Psoas muscle (tissue), 8 donors: ENCODE results near the gene THADA. TPM values are rescaled to one million over a fixed set of nuclear protein-coding genes. Genes with fewer than 3 reads are reported as not detected.
"Not testable (repeated sequence)": the region's sequence is repeated elsewhere in the genome, so short reads cannot be mapped to it uniquely, and the experiment has no call there.

Experiments
- ATAC-seq, 4 donors: fragments of 200-7000 bp; cut with Tn5 transposase; one replicate each; pipeline ENCODE4 v1.9.1; 2020; ENCODE audit warnings: moderate library complexity in 3 of 4, mild to moderate bottlenecking in 2 of 4
- DNase-seq, 2 donors: peaks; one replicate each; pipeline ENCODE4 v3.0.0-alpha.2; 2020
- H3K27ac ChIP-seq: fragments of 200-600 bp; one replicate; pipeline ENCODE4 v1.8.0; 2022
- H3K27me3 ChIP-seq, 3 donors: fragments of 200-600 bp in 1 of 3; one replicate each; pipeline versions ENCODE4 v1.6.1 to v1.8.0; 2013 to 2022; ENCODE audit warnings: low read length in 2 of 3, mild to moderate bottlenecking in 2 of 3, moderate library complexity in 1 of 3; ENCODE audit not compliant: insufficient read depth in 3 of 3
- H3K36me3 ChIP-seq, 2 donors: fragments of 200-600 bp in 1 of 2; one replicate each; pipeline versions ENCODE4 v1.6.1 to v1.8.0; 2013 to 2022; ENCODE audit warnings: low read depth in 1 of 2, mild to moderate bottlenecking in 1 of 2, moderate library complexity in 1 of 2; ENCODE audit not compliant: insufficient read depth in 1 of 2
- H3K4me1 ChIP-seq: fragments of 200-600 bp; one replicate; pipeline ENCODE4 v1.8.0; 2022
- H3K4me3 ChIP-seq: fragments of 200-600 bp; one replicate; pipeline ENCODE4 v1.8.0; 2022; ENCODE audit warnings: mild to moderate bottlenecking
- H3K9me3 ChIP-seq: fragments of 200-600 bp; one replicate; pipeline ENCODE4 v1.8.0; 2022
- CTCF ChIP-seq: fragments of 200-600 bp; IDR thresholded peaks from one replicate; pipeline ENCODE4 v1.8.0; 2022; ENCODE audit warnings: antibody characterized with exemption
- WGBS, 3 donors: extraction: QIAGEN DNeasy Blood & Tissue Kit; methylation state at CpG; one replicate each; pipeline versions ENCODE4 v1.1.6 to v1.1.7; 2013; 5-methylcytosine and 5-hydroxymethylcytosine counted together
- intact Hi-C, 2 donors: fragments of 100-400 bp; cut with DNase I; formaldehyde crosslinking; loops; one replicate each; pipeline versions ENCODE4 v1.11.0 to v1.14.2; 2022
- polyA plus RNA-seq, 3 donors: library from polyadenylated mRNA; stranded (reverse); fragments of 200-250 nt; gene quantifications; one replicate each; pipeline ENCODE4 v1.2.3, GENCODE V29; 2013
- total RNA-seq, 4 donors: library from RNA; stranded (reverse); fragmentation: NEBNext Ultra II Directional in 2 of 4; extraction: Animal tissue kit (Norgen Biotek cat#: 25700) in 2 of 4; gene quantifications; one replicate each; pipeline versions ENCODE4 v1.2.1 to v1.2.4, GENCODE V29; 2021 to 2023
- donor health status: healthy with polysubstance abuse.
- donor health status: DM: no; HTN: no; CAD: no; lungs with moderate emphysema.
- donor health status: Bipolar disorder and iron deficiency.
- donor health status: healthy.
- donor health status: DM: yes; HTN: yes; CAD: no.
- donor health status: DM: no; HTN: no; CAD: no.
- donor health status: DM: no; HTN: no; CAD: no.
- donor health status: DM: yes; HTN: yes; CAD: no.

THADA gene
- total and polyA plus RNA-seq, 7 donors, result 8.1 to 17.4 (median 11.6) TPM

- intact Hi-C loops, result loop anchor here in 1 of 2 donors (5.0 kb wide), 1 partner anchor 40 kb away; no protein-coding TSS in a partner anchor
- ATAC-seq (peak in 2 of 4 donors; percentile 50 to 60), DNase-seq (no peak)
- no peak overlapping the region for H3K4me3 ChIP-seq
- peak overlapping the region; percentile 57 for H3K27ac ChIP-seq
- 60 to 70% (median 64%) methylated on average over 7 of the region's 7 CpGs for WGBS, 3 donors
- TF ChIP-seq CTCF, result no peak
- H3K27me3 ChIP-seq, result no peaks in the 10 kb centered on the region
- H3K9me3 ChIP-seq, result no peaks in the 10 kb centered on the region
- peaks cover 34% of the 10 kb centered on the region for H3K4me1 ChIP-seq
- H3K36me3 ChIP-seq, result no peaks in the 10 kb centered on the region
Observed at GRCh38 chr2:43387092-43388062, 208.5 kb downstream of the THADA start.

DNA sequence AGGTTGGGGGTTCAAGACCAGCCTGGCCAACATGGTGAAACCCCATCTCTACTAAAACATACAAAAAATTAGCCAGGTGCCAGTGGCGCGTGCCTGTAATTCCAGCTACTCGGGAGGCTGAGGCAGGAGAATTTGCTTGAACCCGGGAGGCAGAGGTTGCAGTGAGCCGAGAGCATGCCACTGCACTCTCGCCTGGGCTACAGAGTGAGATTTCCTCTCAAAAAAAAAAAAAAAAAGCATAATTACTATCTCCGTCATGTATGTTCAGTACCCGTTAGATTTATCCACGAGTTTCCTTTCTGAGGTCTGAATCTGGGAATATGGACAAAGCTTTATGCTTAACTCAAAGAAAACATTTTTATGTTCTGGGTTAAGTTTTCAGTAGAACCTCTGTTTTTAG lies 209.2 kb downstream of the THADA start:
- not testable (repeated sequence) for DNase-seq, ATAC-seq, H3K9me3 ChIP-seq, H3K36me3 ChIP-seq, H3K27me3 ChIP-seq, H3K4me3 ChIP-seq
- H3K4me1 ChIP-seq, result peaks cover 32% of the 10 kb centered on the region
- 85 to 94% (median 90%) methylated on average over 9 of the region's 9 CpGs for WGBS, 3 donors
- peak overlapping the region; percentile 57 for H3K27ac ChIP-seq
- intact Hi-C loops, result loop anchor here in 1 of 2 donors (5.0 kb wide), 1 partner anchor 39 kb away; no protein-coding TSS in a partner anchor

- no peaks in the 10 kb centered on the region for H3K9me3 ChIP-seq
- TF ChIP-seq CTCF, result no peak
- no peak overlapping the region for H3K4me3 ChIP-seq
- no peaks in the 10 kb centered on the region for H3K36me3 ChIP-seq
- no peak for DNase-seq
- WGBS, 3 donors, result 95 to 100% (median 98%) methylated on average over 1 of the region's 1 CpG
- H3K27me3 ChIP-seq, result no peaks in the 10 kb centered on the region
- H3K4me1 ChIP-seq, result peaks cover 19% of the 10 kb centered on the region
- no peak for ATAC-seq
- intact Hi-C loops, result no loop called here
- no peak overlapping the region for H3K27ac ChIP-seq
Observed at GRCh38 chr2:43384143-43384542, 211.7 kb downstream of the THADA start.

GRCh38 chr2:43383533-43383932 lies 212.3 kb downstream of the THADA start:
- 71 to 77% (median 72%) methylated on average over 2 of the region's 2 CpGs for WGBS, 3 donors
- DNase-seq (no peak), ATAC-seq (no peak)
- Histone ChIP-seq H3K27me3 (no peaks in the 10 kb centered on the region), H3K4me3 (no peak overlapping the region), H3K36me3 (no peaks in the 10 kb centered on the region), H3K4me1 (peaks cover 13% of the 10 kb centered on the region), H3K27ac (no peak overlapping the region), H3K9me3 (no peaks in the 10 kb centered on the region)
- intact Hi-C loops, result no loop called here
- TF ChIP-seq CTCF, result no peak

DNA sequence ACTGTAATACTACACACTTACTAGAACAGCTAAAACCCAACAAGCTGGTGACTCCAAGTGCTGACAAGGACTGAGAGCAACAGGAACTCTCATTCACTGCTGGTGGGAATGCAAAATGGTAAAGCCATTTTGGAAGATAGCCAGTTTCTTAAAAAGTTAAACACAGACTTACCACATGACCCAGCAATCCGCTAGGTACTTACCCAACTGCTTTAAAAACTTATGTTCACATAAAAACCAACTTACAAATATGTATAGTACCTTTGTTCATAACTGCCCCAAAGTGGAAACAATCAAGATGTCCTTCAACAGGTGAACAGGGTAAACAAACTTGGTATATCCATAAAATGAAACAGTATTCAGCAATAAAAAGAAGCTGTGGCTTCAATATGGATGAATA lies 216.3 kb downstream of the THADA start:
- H3K9me3 ChIP-seq, result no peaks in the 10 kb centered on the region
- DNase-seq, result no peak
- intact Hi-C loops, result no loop called here
- ATAC-seq, result no peak
- H3K27ac ChIP-seq, result no peak overlapping the region
- WGBS, 3 donors, result 95 to 100% (median 100%) methylated on average over 1 of the region's 1 CpG
- no peaks in the 10 kb centered on the region for H3K27me3 ChIP-seq
- H3K36me3 ChIP-seq, result no peaks in the 10 kb centered on the region
- H3K4me1 ChIP-seq, result peaks cover 31% of the 10 kb centered on the region
- no peak for TF ChIP-seq CTCF
- H3K4me3 ChIP-seq, result no peak overlapping the region
